Kidney (tissue), 14 donors: Measurements from ENCODE around the gene AGAP2. TPM values are rescaled to one million over a fixed set of nuclear protein-coding genes. Genes with fewer than 3 reads are reported as not detected.

ENCODE experiments used
- DNase-seq, 5 donors: peaks; one replicate each; pipeline ENCODE4 v3.0.0-alpha.2; 2013 to 2020
- FAIRE-seq: peaks from 2 replicates; lab custom pipeline; 2012; peaks lifted over from hg19 to GRCh38; lab: Jason Lieb, UNC
- H3K27ac ChIP-seq, 2 donors: one replicate each; pipeline ENCODE4 v1.7.0; 2013; ENCODE audit warnings: low read depth in 2 of 2, low read length in 2 of 2, inconsistent platforms in 1 of 2
- H3K27me3 ChIP-seq: one replicate; pipeline ENCODE4 v1.7.1; 2013; ENCODE audit warnings: low read length, inconsistent platforms; ENCODE audit not compliant: control insufficient read depth, insufficient read depth
- H3K36me3 ChIP-seq, 3 donors: one replicate each; pipeline versions ENCODE4 v1.7.0 to v1.7.1; 2013; ENCODE audit warnings: low read length in 3 of 3, control low read depth in 1 of 3, inconsistent platforms in 1 of 3; ENCODE audit not compliant: insufficient read depth in 3 of 3, control insufficient read depth in 2 of 3
- H3K4me1 ChIP-seq, 3 donors: one replicate each; pipeline versions ENCODE4 v1.7.0 to v1.7.1; 2013; ENCODE audit warnings: low read length in 3 of 3, inconsistent platforms in 1 of 3, low read depth in 1 of 3; ENCODE audit not compliant: control insufficient read depth in 2 of 3, insufficient read depth in 2 of 3
- H3K4me3 ChIP-seq, 3 donors: one replicate each; pipeline versions ENCODE4 v1.7.0 to v1.8.1; 2013; ENCODE audit warnings: low read length in 3 of 3, control low read depth in 1 of 3, inconsistent platforms in 1 of 3
- H3K9ac ChIP-seq, 3 donors: one replicate each; pipeline versions ENCODE4 v1.7.0 to v1.7.1; 2013; ENCODE audit warnings: low read length in 3 of 3, control low read depth in 1 of 3, inconsistent platforms in 1 of 3
- H3K9me3 ChIP-seq, 3 donors: one replicate each; pipeline versions ENCODE4 v1.7.0 to v1.7.1; 2013; ENCODE audit warnings: low read length in 3 of 3, control low read depth in 1 of 3, inconsistent platforms in 1 of 3; ENCODE audit not compliant: control insufficient read depth in 2 of 3, insufficient read depth in 1 of 3
- CTCF ChIP-seq: IDR thresholded peaks from 3 replicates; pipeline ENCODE4 v1.5.1; 2012; ENCODE audit warnings: mild to moderate bottlenecking, moderate library complexity, borderline replicate concordance; ENCODE audit not compliant: insufficient read depth; ENCODE audit errors: extremely low read depth
- intact Hi-C: fragments of 100-400 bp; cut with DNase I; formaldehyde crosslinking; loops from one replicate; pipeline ENCODE4 v1.11.1; 2022
- polyA plus RNA-seq: library from polyadenylated mRNA; stranded (reverse); fragments of 350-450 nt; fragmentation: Illumina TruSeq; extraction: RNeasy Lipid Tissue Mini Kit (QIAGEN cat#74804); gene quantifications from one replicate; pipeline ENCODE4 v1.2.3, GENCODE V29; 2014; ENCODE audit warnings: low read depth, low replicate concordance; ENCODE audit not compliant: insufficient read depth
- total RNA-seq: library from RNA; stranded (reverse); fragmentation: NEBNext Ultra II Directional; extraction: Animal tissue kit (Norgen Biotek cat#: 25700); gene quantifications from one replicate; pipeline ENCODE4 v1.2.1, GENCODE V29; 2021
- donor health status: control.
- donor health status: control.
- donor health status: control.
- donor health status: control.
- donor health status: control.
- donor health status: DM: yes; HTN: yes; CAD: no.
- donor health status: Normal renal cell carcinoma (clear cell type).

Gene AGAP2
- total and polyA plus RNA-seq, 2 donors from 2014 or later: 0.13 to 3.7 TPM

GRCh38 chr12:57733928-57734327 lies 4.6 kb downstream of the AGAP2 start:
- no peak overlapping the region for H3K27ac ChIP-seq
- TF ChIP-seq CTCF: no peak
- no peaks in the 10 kb centered on the region for H3K36me3 ChIP-seq
- H3K4me1 ChIP-seq: peaks cover 0 to 6% (median 4%) of the 10 kb centered on the region in 3 donors
- no peaks in the 10 kb centered on the region for H3K9me3 ChIP-seq
- intact Hi-C loops: no loop called here
- H3K9ac ChIP-seq: no peak overlapping the region
- DNase-seq: no peak
- FAIRE-seq: no peak
- no peak overlapping the region for H3K4me3 ChIP-seq
- H3K27me3 ChIP-seq: peaks cover 35% of the 10 kb centered on the region

- H3K4me1 ChIP-seq: peaks cover 0 to 5% (median 4%) of the 10 kb centered on the region in 3 donors
- no peak for TF ChIP-seq CTCF
- no peak overlapping the region for H3K9ac ChIP-seq
- H3K4me3 ChIP-seq: no peak overlapping the region
- intact Hi-C loops: no loop called here
- no peak overlapping the region for H3K27ac ChIP-seq
- no peaks in the 10 kb centered on the region for H3K36me3 ChIP-seq
- DNase-seq: peak in 1 of 5 donors; percentile 23
- no peak for FAIRE-seq
- no peaks in the 10 kb centered on the region for H3K9me3 ChIP-seq
- peaks cover 35% of the 10 kb centered on the region for H3K27me3 ChIP-seq
Measured at GRCh38 chr12:57732726-57733593, 5.6 kb downstream of the AGAP2 start.

GRCh38 chr12:57732270-57732669 lies 6.3 kb downstream of the AGAP2 start:
- intact Hi-C loops: no loop called here

More at GRCh38 chr12:57732270-57732669, 6.3 kb downstream of the AGAP2 start:
- no peak for TF ChIP-seq CTCF
- no peaks in the 10 kb centered on the region for H3K9me3 ChIP-seq
- no peaks in the 10 kb centered on the region for H3K36me3 ChIP-seq
- no peak overlapping the region for H3K27ac ChIP-seq
- H3K9ac ChIP-seq: no peak overlapping the region
- peaks cover 34% of the 10 kb centered on the region for H3K27me3 ChIP-seq
- no peak for FAIRE-seq
- peaks cover 0 to 7% (median 4%) of the 10 kb centered on the region in 3 donors for H3K4me1 ChIP-seq
- peak in 1 of 5 donors; percentile 29 for DNase-seq
- no peak overlapping the region for H3K4me3 ChIP-seq
